GM12878 (cell line): ENCODE results near the gene RBBP8NL. TPM values are rescaled to one million over a fixed set of nuclear protein-coding genes. Genes with fewer than 3 reads are reported as not detected.

Experiments used
- ATAC-seq: fragments of 200-7000 bp; cut with Tn5 transposase; 3 replicates; pipeline ENCODE4 v1.9.1; 2020; ENCODE audit warnings: mild to moderate bottlenecking, moderate library complexity
- BruUV-seq: library from RNA; stranded (reverse); fragments of 400-500 nt; replicated peaks from 2 replicates; lab custom pipeline; 2021; lab: Mats Ljungman, UMichigan
- CTCF ChIA-PET: fragments of 300-600 bp; sonication (Branson Sonifier 250); formaldehyde crosslinking; extraction: SDS; loops from one replicate; lab custom pipeline; 2021; ENCODE audit warnings: inconsistent platforms; lab: Yijun Ruan, JAX
- POLR2A ChIA-PET: fragments of 350-600 bp; formaldehyde crosslinking; extraction: SDS; loops from one replicate; lab custom pipeline; 2021; ENCODE audit warnings: inconsistent platforms; lab: Charles Lee
- RAD21 ChIA-PET: fragments of 300-600 bp; sonication (Branson Sonifier 250); formaldehyde crosslinking; loops from one replicate; lab custom pipeline; 2023; ENCODE audit warnings: antibody characterized with exemption; ENCODE audit not compliant: unreplicated experiment; lab: Charles Lee
- SMC1A ChIA-PET: fragments of 300-600 bp; sonication (Branson Sonifier 250); formaldehyde crosslinking; loops from one replicate; lab custom pipeline; 2023; ENCODE audit not compliant: unreplicated experiment, uncharacterized antibody; lab: Charles Lee
- DNase-seq: peaks from one replicate; pipeline ENCODE4 v3.0.0-alpha.2; 2011; ENCODE audit warnings: low read depth, low spot score
- FAIRE-seq: peaks from 3 replicates; lab custom pipeline; 2011; peaks lifted over from hg19 to GRCh38; lab: Jason Lieb, UNC
- H2AFZ ChIP-seq: 2 replicates; pipeline ENCODE4 v1.6.0; 2011; ENCODE audit warnings: low read depth, low read length, control low read depth; ENCODE audit not compliant: control insufficient read depth
- H3K27ac ChIP-seq: 2 replicates; pipeline ENCODE4 v1.5.1; 2011; ENCODE audit warnings: control low read depth; ENCODE audit not compliant: control insufficient read depth, insufficient read depth
- H3K27me3 ChIP-seq, 2 experiments: replicated peaks in 1 of 2; 2 replicates each; pipeline versions ENCODE4 v1.6.0 to v1.6.1; 2011; ENCODE audit warnings: low read length in 1 of 2; ENCODE audit not compliant: control insufficient read depth in 2 of 2, insufficient read depth in 2 of 2
- H3K36me3 ChIP-seq, 2 experiments: 2 replicates each; pipeline ENCODE4 v1.5.1; 2011; ENCODE audit warnings: low read length in 1 of 2; ENCODE audit not compliant: control insufficient read depth in 2 of 2, insufficient read depth in 2 of 2
- H3K4me1 ChIP-seq: 2 replicates; pipeline ENCODE4 v1.6.1; 2011; ENCODE audit warnings: mild to moderate bottlenecking, low read length, moderate library complexity, mixed read lengths; ENCODE audit not compliant: control insufficient read depth, insufficient read depth
- H3K4me2 ChIP-seq: 2 replicates; pipeline ENCODE4 v1.6.0; 2011; ENCODE audit warnings: control low read depth; ENCODE audit not compliant: control insufficient read depth, insufficient read depth
- H3K4me3 ChIP-seq: fragments of 200-600 bp; sonication (generic); 2 replicates; pipeline ENCODE4 v1.5.1; 2016
- H3K79me2 ChIP-seq: 2 replicates; pipeline ENCODE4 v1.6.0; 2011; ENCODE audit warnings: low read length; ENCODE audit not compliant: control insufficient read depth, insufficient read depth
- H3K9ac ChIP-seq: 2 replicates; pipeline ENCODE4 v1.8.0; 2011; ENCODE audit warnings: low read length, control low read depth, mixed read lengths; ENCODE audit not compliant: control insufficient read depth, insufficient read depth
- H3K9me3 ChIP-seq: replicated peaks from 3 replicates; pipeline ENCODE4 v1.5.1; 2011; ENCODE audit warnings: mild to moderate bottlenecking, low read length; ENCODE audit not compliant: control insufficient read depth, insufficient read depth
- H4K20me1 ChIP-seq: 2 replicates; pipeline ENCODE4 v1.6.0; 2011; ENCODE audit not compliant: control insufficient read depth, insufficient read depth
- IKZF1 ChIP-seq: fragments of 450-650 bp; conservative IDR thresholded peaks from 2 replicates; pipeline ENCODE4 v1.6.1; 2017; ENCODE audit warnings: antibody characterized with exemption, mild to moderate bottlenecking
- POU2F2 ChIP-seq: IDR thresholded peaks from 3 replicates; pipeline ENCODE4 v1.6.1; 2011; ENCODE audit warnings: low read depth, mild to moderate bottlenecking, low read length, borderline replicate concordance
- RCOR1 ChIP-seq: conservative IDR thresholded peaks from 2 replicates; pipeline ENCODE4 v1.6.1; 2012; ENCODE audit warnings: low read depth, low read length, improper control_type of control experiment
- SIX5 ChIP-seq: IDR thresholded peaks from 2 replicates; pipeline ENCODE4 v1.6.1; 2011; ENCODE audit warnings: mild to moderate bottlenecking, low read depth, low read length, moderate library complexity; ENCODE audit not compliant: severe bottlenecking
- SUZ12 ChIP-seq: fragments of 200-600 bp; sonication (generic); IDR thresholded peaks from one replicate; pipeline ENCODE4 v1.6.1; 2018; ENCODE audit warnings: antibody characterized with exemption, mild to moderate bottlenecking; ENCODE audit not compliant: unreplicated experiment
- WGBS: methylation state at CpG from one replicate; pipeline ENCODE4 v1.1.6; 2016; ENCODE audit warnings: low lambda C conversion rate; ENCODE audit not compliant: insufficient replicate concordance, insufficient coverage; ENCODE audit errors: missing lambda C conversion rate; 5-methylcytosine and 5-hydroxymethylcytosine counted together
- in situ Hi-C: fragments of 300-500 bp; cut with MboI; formaldehyde crosslinking; loops from 9 replicates; pipeline ENCODE4 v1.14.3; 2018; ENCODE audit warnings: mixed read lengths
- intact Hi-C: fragments of 100-400 bp; cut with micrococcal nuclease; formaldehyde crosslinking; loops from one replicate; pipeline ENCODE4 v1.14.2; 2022; ENCODE audit not compliant: unreplicated experiment
- polyA plus RNA-seq, 11 experiments: library from polyadenylated mRNA; depleted of rRNA in 4 of 11; unstranded in 6 of 11; stranded (reverse) in 5 of 11; fragments of >200 nt; fragmentation: Nextera tagmentation in 4 of 11; fragmentation: Illumina TruSeq in 1 of 11; extraction: Ambion mirVana in 4 of 11; extraction: Trizol in 1 of 11; gene quantifications; 1 replicate in 1 of 11; 2 replicates in 10 of 11; pipeline versions ENCODE4 v1.2.1 to v1.2.3, GENCODE V29; 2011 to 2016; ENCODE audit warnings: inconsistent platforms in 2 of 11, missing spikeins in 2 of 11, low read depth in 1 of 11
- total RNA-seq, 4 experiments: library from RNA; depleted of rRNA in 3 of 4; stranded (reverse); fragments of >200 nt in 3 of 4; fragmentation: Illumina TruSeq in 1 of 4; extraction: Trizol in 1 of 4; gene quantifications; 2 replicates each; pipeline versions ENCODE4 v1.2.1 to v1.2.3, GENCODE V29; 2013 to 2021
- TF ChIP-seq, protein P1 (sequence below): fragments of 450-650 bp; IDR thresholded peaks from 2 replicates; pipeline ENCODE4 v1.6.1; 2018; ENCODE audit warnings: mild to moderate bottlenecking, low read depth, moderate library complexity; ENCODE audit not compliant: partially characterized antibody

The RBBP8NL gene
- total and polyA plus RNA-seq, 10 of the 15 experiments (the other 5 are each of a cell fraction or from before 2014, with no cell fraction given) = not detected

DNA sequence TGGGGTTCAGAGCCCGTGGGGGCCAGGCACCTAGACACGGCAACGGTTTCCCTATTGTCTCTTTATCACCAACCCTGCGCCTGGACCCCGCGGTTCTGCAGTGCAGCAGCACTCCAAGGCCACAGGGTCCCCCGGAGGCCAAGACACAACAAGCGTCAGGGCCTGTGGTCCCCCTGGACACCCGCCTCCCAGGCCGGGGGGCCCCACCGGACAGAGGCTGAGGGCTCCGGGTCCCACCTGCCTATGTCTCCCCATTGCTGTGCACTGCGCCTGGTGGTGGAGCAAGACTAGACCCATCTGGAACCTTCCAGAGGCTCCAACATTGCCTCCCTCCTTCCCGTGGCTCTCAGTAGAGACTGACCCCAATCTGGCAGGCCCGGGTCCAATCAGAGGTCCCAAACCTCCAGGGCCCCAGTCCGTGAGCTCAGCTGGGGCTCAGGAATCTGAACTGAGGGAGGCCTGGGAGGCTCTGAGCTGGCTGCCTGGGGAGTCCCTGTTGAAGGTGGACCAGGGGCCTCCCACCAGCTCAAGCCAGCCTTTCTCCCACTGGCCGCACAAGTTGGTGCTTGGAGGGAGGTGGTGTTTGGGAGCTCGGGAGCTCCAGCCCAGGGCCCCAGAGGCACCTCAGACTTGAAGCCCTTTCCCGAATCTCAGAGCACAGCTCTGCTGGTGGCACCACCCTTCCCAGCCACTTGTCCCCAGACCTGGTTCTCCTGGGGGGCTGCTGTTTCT lies 39.6 kb upstream of the RBBP8NL start:
- SMC1A ChIA-PET = interaction anchor here (0.8 kb wide), 1 partner anchor 80 kb away, joined by 3 read pairs; the partner anchor contains the start of gene RPS21

More for the DNA sequence above, 39.6 kb upstream of the RBBP8NL start:
- no peaks in the 10 kb centered on the region for H3K79me2 ChIP-seq
- 38% methylated on average over 19 of the region's 19 CpGs for WGBS
- BruUV-seq = no TSS peak
- no peak overlapping the region for H3K4me3 ChIP-seq
- H3K36me3 ChIP-seq = no peaks in the 10 kb centered on the region
- ChIA-PET POLR2A (no interaction called here), CTCF (no interaction called here), RAD21 (no interaction called here)
- intact Hi-C loops = no loop called here
- TF ChIP-seq IKZF1 = no peak
- TF ChIP-seq, protein P1, sequence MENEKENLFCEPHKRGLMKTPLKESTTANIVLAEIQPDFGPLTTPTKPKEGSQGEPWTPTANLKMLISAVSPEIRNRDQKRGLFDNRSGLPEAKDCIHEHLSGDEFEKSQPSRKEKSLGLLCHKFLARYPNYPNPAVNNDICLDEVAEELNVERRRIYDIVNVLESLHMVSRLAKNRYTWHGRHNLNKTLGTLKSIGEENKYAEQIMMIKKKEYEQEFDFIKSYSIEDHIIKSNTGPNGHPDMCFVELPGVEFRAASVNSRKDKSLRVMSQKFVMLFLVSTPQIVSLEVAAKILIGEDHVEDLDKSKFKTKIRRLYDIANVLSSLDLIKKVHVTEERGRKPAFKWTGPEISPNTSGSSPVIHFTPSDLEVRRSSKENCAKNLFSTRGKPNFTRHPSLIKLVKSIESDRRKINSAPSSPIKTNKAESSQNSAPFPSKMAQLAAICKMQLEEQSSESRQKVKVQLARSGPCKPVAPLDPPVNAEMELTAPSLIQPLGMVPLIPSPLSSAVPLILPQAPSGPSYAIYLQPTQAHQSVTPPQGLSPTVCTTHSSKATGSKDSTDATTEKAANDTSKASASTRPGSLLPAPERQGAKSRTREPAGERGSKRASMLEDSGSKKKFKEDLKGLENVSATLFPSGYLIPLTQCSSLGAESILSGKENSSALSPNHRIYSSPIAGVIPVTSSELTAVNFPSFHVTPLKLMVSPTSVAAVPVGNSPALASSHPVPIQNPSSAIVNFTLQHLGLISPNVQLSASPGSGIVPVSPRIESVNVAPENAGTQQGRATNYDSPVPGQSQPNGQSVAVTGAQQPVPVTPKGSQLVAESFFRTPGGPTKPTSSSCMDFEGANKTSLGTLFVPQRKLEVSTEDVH = no peak
- no peak for TF ChIP-seq SUZ12
- no peak for TF ChIP-seq RCOR1
- no peak for TF ChIP-seq POU2F2
- no peak for TF ChIP-seq SIX5
- H4K20me1 ChIP-seq = no peaks in the 10 kb centered on the region
- no peaks in the 10 kb centered on the region for H3K9me3 ChIP-seq
- H3K9ac ChIP-seq = no peak overlapping the region
- H3K4me1 ChIP-seq = no peaks in the 10 kb centered on the region
- H3K27ac ChIP-seq = no peak overlapping the region
- no peak overlapping the region for H3K4me2 ChIP-seq
- ATAC-seq = no peak
- no peak for FAIRE-seq
- H2AFZ ChIP-seq = no peak overlapping the region
- in situ Hi-C loops = no loop called here
- no peak for DNase-seq
- H3K27me3 ChIP-seq = peaks cover 0 to 2% of the 10 kb centered on the region in 2 experiments; a peak in 1 of 4 replicates
